Type B pancreatic cell (in vitro differentiated cells): ENCODE results near the gene STAG2. TPM values are rescaled to one million over a fixed set of nuclear protein-coding genes. Genes with fewer than 3 reads are reported as not detected.

Experiments used
- DNase-seq: peaks from one replicate; pipeline ENCODE4 v3.0.0; 2021; ENCODE audit warnings: mixed read lengths; ENCODE audit not compliant: unreplicated experiment; ENCODE audit errors: extremely low spot score
- H3K27ac Mint-ChIP-seq: 2 replicates; pipeline ENCODE4 v1.8.0; 2021; ENCODE audit warnings: mild to moderate bottlenecking, mixed read lengths
- H3K27me3 Mint-ChIP-seq: 2 replicates; pipeline ENCODE4 v1.8.0; 2021; ENCODE audit warnings: mixed read lengths
- H3K36me3 Mint-ChIP-seq: 2 replicates; pipeline ENCODE4 v1.8.0; 2021; ENCODE audit warnings: mixed read lengths
- H3K4me1 Mint-ChIP-seq: one replicate; pipeline ENCODE4 v1.8.0; 2021; ENCODE audit warnings: mixed read lengths; ENCODE audit not compliant: unreplicated experiment
- H3K4me3 Mint-ChIP-seq: 2 replicates; pipeline ENCODE4 v1.8.0; 2021; ENCODE audit warnings: mild to moderate bottlenecking, mixed read lengths
- H3K9me3 Mint-ChIP-seq: 2 replicates; pipeline ENCODE4 v1.8.0; 2021; ENCODE audit warnings: mixed read lengths
- CTCF ChIP-seq: fragments of 200-600 bp; sonication (generic); conservative IDR thresholded peaks from 2 replicates; pipeline ENCODE4 v1.5.0; 2021; ENCODE audit warnings: antibody characterized with exemption, mild to moderate bottlenecking
- total RNA-seq: library from RNA; stranded (reverse); gene quantifications from 2 replicates; pipeline ENCODE4 v1.2.1, GENCODE V29; 2021; ENCODE audit warnings: low replicate concordance

STAG2 gene
- total RNA-seq, 1 donor from 2014 or later = 62.5 TPM

GRCh38 chrX:124018023-124018422 lies 56.5 kb downstream of the STAG2 start:
- Mint-ChIP-seq H3K4me1 (no peaks in the 10 kb centered on the region), H3K36me3 (no peaks in the 10 kb centered on the region), H3K9me3 (no peaks in the 10 kb centered on the region), H3K4me3 (no peak overlapping the region), H3K27me3 (no peaks in the 10 kb centered on the region), H3K27ac (no peak overlapping the region)
- TF ChIP-seq CTCF = no peak
- DNase-seq = no peak

DNA sequence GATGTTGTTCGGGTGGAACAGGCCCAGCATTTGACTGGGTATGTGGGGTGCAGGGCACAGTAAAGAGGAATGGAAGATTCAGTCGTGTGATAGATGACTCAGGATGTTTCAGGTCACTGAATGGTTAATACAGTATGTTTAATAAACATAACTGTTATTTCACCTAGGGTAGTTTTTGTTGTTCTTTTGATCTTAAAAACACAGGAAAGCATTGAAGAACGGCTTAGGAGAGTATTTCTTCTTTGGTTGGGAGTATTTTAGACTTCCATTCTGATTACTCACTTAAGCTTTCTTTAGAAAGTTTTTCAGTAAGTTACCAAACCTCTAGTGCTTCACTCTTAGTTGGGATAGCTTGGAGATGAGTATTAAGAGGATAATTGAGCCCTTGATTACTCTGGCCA lies 62.3 kb downstream of the STAG2 start:
- no peak for DNase-seq
- H3K4me3 Mint-ChIP-seq = no peak overlapping the region
- no peaks in the 10 kb centered on the region for H3K9me3 Mint-ChIP-seq
- TF ChIP-seq CTCF = no peak
- H3K4me1 Mint-ChIP-seq = no peaks in the 10 kb centered on the region
- no peak overlapping the region for H3K27ac Mint-ChIP-seq
- no peaks in the 10 kb centered on the region for H3K27me3 Mint-ChIP-seq
- no peaks in the 10 kb centered on the region for H3K36me3 Mint-ChIP-seq

DNA sequence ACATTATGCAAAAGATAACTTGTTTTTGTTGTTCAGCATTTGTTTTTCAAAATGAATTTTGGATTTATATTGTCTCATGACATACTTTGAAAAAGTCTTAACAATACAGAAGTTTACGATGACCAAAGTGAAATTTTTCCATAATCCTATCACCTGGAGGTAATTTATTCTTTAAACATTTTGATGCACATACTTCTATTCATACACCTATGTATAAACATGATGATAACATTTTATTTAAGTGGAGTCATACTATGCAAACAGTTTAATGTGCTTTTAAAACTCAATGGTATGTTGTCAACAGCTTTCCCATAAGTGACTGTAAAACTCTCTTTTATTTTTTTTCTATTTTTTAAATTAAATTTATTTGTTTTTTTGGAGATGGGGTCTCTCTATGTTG lies 65.0 kb downstream of the STAG2 start:
- peaks cover 3% of the 10 kb centered on the region for H3K36me3 Mint-ChIP-seq
- no peaks in the 10 kb centered on the region for H3K4me1 Mint-ChIP-seq
- TF ChIP-seq CTCF = no peak
- no peaks in the 10 kb centered on the region for H3K9me3 Mint-ChIP-seq
- no peak overlapping the region for H3K4me3 Mint-ChIP-seq
- no peak overlapping the region for H3K27ac Mint-ChIP-seq
- no peak for DNase-seq
- no peaks in the 10 kb centered on the region for H3K27me3 Mint-ChIP-seq

GRCh38 chrX:124028182-124028581 lies 66.7 kb downstream of the STAG2 start:
- Mint-ChIP-seq H3K4me1 (no peaks in the 10 kb centered on the region), H3K27ac (no peak overlapping the region), H3K9me3 (no peaks in the 10 kb centered on the region), H3K4me3 (no peak overlapping the region), H3K36me3 (peaks cover 3% of the 10 kb centered on the region), H3K27me3 (no peaks in the 10 kb centered on the region)
- no peak for DNase-seq
- no peak for TF ChIP-seq CTCF

DNA sequence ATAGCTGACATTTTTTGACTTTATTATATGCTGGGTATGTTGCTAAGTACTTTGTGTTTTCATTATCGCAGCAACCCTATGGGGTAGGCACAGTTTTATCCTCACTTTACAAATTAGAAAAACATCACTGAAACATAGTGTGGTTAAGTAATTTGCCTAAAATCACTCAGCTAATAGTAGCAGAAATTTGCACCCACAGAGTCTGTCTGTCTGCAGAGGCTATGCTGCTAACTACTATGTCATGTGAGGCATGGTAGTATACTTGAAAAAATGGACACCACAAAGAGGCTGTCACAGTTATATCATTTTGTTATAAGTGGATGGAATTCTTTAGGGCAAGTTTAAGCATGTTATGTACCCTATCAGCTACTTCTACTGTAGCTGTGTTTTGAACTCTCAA lies 69.0 kb downstream of the STAG2 start:
- H3K4me1 Mint-ChIP-seq = no peaks in the 10 kb centered on the region

More for the DNA sequence above, 69.0 kb downstream of the STAG2 start:
- DNase-seq = no peak
- Mint-ChIP-seq H3K27ac (no peak overlapping the region), H3K36me3 (peaks cover 3% of the 10 kb centered on the region), H3K9me3 (no peaks in the 10 kb centered on the region), H3K4me3 (no peak overlapping the region), H3K27me3 (no peaks in the 10 kb centered on the region)
- TF ChIP-seq CTCF = no peak
